ENCODE data around the gene IL3.
A peak's percentile ranks its signal among the peaks of the same experiment; 100 is the strongest.

DNA sequence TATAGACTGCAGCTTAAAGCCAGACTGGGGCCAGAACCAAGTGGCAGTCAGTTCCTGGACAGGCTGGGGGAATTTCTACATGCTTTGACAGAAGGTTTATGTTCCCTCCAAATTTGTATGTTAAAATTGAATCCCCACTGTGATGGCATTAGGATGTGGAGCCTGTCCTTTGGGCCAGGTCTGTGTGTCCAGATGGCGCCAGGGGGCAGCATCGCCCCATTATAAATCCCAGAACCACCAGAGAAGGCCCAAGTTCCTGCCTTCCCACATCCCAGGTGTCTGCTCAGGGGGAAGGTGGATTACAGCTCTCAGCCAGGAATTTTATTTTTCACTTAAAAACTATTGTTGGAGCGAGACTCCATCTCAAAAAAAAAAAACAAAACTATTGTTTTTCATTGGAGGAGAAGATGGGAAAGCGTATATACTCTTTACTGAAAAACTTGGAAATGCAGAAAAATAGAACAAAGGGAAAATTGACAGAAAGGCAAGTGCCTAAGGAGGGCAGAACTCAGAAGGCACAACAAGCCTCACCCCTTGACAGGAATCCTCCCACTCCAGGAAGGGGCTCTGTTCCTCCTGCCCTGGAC lies 5.0 kb downstream of the IL3 start:
- TF ChIP-seq, protein P1, sequence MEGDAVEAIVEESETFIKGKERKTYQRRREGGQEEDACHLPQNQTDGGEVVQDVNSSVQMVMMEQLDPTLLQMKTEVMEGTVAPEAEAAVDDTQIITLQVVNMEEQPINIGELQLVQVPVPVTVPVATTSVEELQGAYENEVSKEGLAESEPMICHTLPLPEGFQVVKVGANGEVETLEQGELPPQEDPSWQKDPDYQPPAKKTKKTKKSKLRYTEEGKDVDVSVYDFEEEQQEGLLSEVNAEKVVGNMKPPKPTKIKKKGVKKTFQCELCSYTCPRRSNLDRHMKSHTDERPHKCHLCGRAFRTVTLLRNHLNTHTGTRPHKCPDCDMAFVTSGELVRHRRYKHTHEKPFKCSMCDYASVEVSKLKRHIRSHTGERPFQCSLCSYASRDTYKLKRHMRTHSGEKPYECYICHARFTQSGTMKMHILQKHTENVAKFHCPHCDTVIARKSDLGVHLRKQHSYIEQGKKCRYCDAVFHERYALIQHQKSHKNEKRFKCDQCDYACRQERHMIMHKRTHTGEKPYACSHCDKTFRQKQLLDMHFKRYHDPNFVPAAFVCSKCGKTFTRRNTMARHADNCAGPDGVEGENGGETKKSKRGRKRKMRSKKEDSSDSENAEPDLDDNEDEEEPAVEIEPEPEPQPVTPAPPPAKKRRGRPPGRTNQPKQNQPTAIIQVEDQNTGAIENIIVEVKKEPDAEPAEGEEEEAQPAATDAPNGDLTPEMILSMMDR (conservative IDR thresholded peaks at IDR 0.05; ENCODE audit: low read depth, low read length) = peak; percentile 87
- TF ChIP-seq RFX5 (IDR thresholded peaks at IDR 0.05; ENCODE audit: low read depth, low read length) = no peak
